ENCODE results near the gene PIK3CA.

DNA sequence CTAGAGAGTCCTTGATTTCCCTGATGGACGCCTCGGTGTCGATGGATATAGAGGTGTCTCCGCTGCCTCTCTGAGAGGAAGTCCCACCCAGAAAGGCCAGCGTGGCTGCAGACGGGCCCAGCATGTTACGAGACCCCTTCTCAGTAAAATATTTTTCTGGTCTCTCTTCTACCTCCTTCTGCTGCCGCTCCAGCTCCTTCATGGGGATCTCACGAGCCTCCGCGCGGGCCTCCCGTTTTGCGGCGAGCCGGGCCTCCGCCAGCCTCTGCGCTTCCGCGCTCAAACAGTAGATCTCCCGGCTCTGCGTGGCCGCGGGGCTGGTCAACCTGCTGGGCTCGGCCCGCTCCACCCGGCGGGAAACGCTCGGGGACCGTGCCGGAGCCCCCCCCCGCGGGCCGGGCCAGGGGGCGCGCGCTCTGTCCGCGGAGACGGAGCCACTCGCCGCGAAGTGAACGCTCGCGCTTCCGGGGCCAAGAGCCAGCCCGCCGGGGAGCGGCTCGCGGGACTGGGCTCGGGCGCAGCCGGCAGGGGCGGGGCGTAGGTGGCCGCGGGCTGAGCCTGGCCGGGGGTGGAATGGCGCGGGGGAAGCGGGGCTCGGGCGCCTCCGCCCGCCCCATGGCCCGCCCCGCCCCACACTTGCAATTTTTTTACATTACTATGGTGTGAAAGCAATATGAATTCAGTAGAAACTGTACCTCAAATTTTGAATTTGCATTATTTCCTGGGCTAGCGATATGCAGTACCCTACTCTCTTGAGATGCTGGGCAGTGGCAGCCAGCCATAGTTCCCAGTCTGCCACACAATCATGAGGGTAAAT is 113.0 kb downstream of the PIK3CA start:
- TF ChIP-seq, protein P1, sequence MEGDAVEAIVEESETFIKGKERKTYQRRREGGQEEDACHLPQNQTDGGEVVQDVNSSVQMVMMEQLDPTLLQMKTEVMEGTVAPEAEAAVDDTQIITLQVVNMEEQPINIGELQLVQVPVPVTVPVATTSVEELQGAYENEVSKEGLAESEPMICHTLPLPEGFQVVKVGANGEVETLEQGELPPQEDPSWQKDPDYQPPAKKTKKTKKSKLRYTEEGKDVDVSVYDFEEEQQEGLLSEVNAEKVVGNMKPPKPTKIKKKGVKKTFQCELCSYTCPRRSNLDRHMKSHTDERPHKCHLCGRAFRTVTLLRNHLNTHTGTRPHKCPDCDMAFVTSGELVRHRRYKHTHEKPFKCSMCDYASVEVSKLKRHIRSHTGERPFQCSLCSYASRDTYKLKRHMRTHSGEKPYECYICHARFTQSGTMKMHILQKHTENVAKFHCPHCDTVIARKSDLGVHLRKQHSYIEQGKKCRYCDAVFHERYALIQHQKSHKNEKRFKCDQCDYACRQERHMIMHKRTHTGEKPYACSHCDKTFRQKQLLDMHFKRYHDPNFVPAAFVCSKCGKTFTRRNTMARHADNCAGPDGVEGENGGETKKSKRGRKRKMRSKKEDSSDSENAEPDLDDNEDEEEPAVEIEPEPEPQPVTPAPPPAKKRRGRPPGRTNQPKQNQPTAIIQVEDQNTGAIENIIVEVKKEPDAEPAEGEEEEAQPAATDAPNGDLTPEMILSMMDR (IDR thresholded peaks at IDR 0.05) = no peak
- no peak for TF ChIP-seq POLR2A (IDR thresholded peaks at IDR 0.05)

Data from testis (tissue), 2 donors.